Neuronal stem cell (in vitro differentiated cells): ENCODE measurements around the gene PNPT1.
A peak's percentile ranks its signal among the peaks of the same experiment; 100 is the strongest.

Experiments used
- DNase-seq: peaks from one replicate; pipeline ENCODE4 v3.0.0-alpha.2; 2013; ENCODE audit warnings: low spot score
- H2AFZ ChIP-seq: one replicate; pipeline ENCODE4 v1.6.1; 2013; ENCODE audit warnings: mild to moderate bottlenecking, low read length, inconsistent platforms
- H2AK5ac ChIP-seq: 2 replicates; pipeline ENCODE4 v1.6.1; 2013; ENCODE audit warnings: low read depth, mild to moderate bottlenecking, inconsistent platforms, low read length, moderate library complexity, mixed read lengths
- H2BK120ac ChIP-seq: 2 replicates; pipeline ENCODE4 v1.6.1; 2013; ENCODE audit warnings: low read depth, mild to moderate bottlenecking, inconsistent platforms, low read length, moderate library complexity, mixed read lengths
- H2BK12ac ChIP-seq: one replicate; pipeline ENCODE4 v1.6.1; 2013; ENCODE audit warnings: low read length, inconsistent platforms
- H2BK15ac ChIP-seq: 2 replicates; pipeline ENCODE4 v1.6.1; 2013; ENCODE audit warnings: mild to moderate bottlenecking, low read length, inconsistent platforms, mixed read lengths
- H2BK5ac ChIP-seq: one replicate; pipeline ENCODE4 v1.6.1; 2013; ENCODE audit warnings: inconsistent platforms, mild to moderate bottlenecking, low read length, moderate library complexity
- H3K14ac ChIP-seq: one replicate; pipeline ENCODE4 v1.6.1; 2013; ENCODE audit warnings: low read length, inconsistent platforms
- H3K18ac ChIP-seq: 2 replicates; pipeline ENCODE4 v1.6.1; 2013; ENCODE audit warnings: low read length, inconsistent platforms
- H3K23ac ChIP-seq: 2 replicates; pipeline ENCODE4 v1.6.1; 2013; ENCODE audit warnings: low read depth, mild to moderate bottlenecking, mixed read lengths, low read length, inconsistent platforms; ENCODE audit not compliant: poor library complexity
- H3K27ac ChIP-seq: replicated peaks from 3 replicates; pipeline ENCODE4 v1.5.1; 2013; ENCODE audit warnings: low read length, inconsistent platforms
- H3K27me3 ChIP-seq, 3 experiments: 2 replicates each; pipeline ENCODE4 v1.6.1; 2013; ENCODE audit warnings: low read length in 3 of 3, mild to moderate bottlenecking in 2 of 3, inconsistent platforms in 1 of 3, low read depth in 1 of 3, mixed read lengths in 1 of 3, moderate library complexity in 1 of 3; ENCODE audit not compliant: control insufficient read depth in 3 of 3, insufficient read depth in 3 of 3
- H3K36me3 ChIP-seq, 2 donors: replicated peaks in 1 of 2; 2 replicates each; pipeline ENCODE4 v1.6.1; 2013; ENCODE audit warnings: low read length in 2 of 2; ENCODE audit not compliant: control insufficient read depth in 2 of 2, insufficient read depth in 2 of 2
- H3K4ac ChIP-seq: 2 replicates; pipeline ENCODE4 v1.6.1; 2013; ENCODE audit warnings: inconsistent platforms, mild to moderate bottlenecking, low read length, moderate library complexity
- H3K4me1 ChIP-seq, 2 donors: 1 replicate in 1 of 2; 2 replicates in 1 of 2; pipeline ENCODE4 v1.6.1; 2013; ENCODE audit warnings: low read length in 2 of 2, low read depth in 1 of 2; ENCODE audit not compliant: control insufficient read depth in 2 of 2, insufficient read depth in 1 of 2
- H3K4me2 ChIP-seq: one replicate; pipeline ENCODE4 v1.6.1; 2013; ENCODE audit warnings: mild to moderate bottlenecking, low read length, inconsistent platforms; ENCODE audit not compliant: insufficient read depth, poor library complexity, severe bottlenecking
- H3K4me3 ChIP-seq, 2 donors: 2 replicates each; pipeline ENCODE4 v1.5.1; 2013; ENCODE audit warnings: low read length in 2 of 2, mild to moderate bottlenecking in 2 of 2, inconsistent platforms in 1 of 2, moderate library complexity in 1 of 2
- H3K79me1 ChIP-seq: one replicate; pipeline ENCODE4 v1.6.1; 2013; ENCODE audit warnings: low read depth, mild to moderate bottlenecking, inconsistent platforms, low read length, moderate library complexity
- H3K9ac ChIP-seq: one replicate; pipeline ENCODE4 v1.6.1; 2013; ENCODE audit warnings: mild to moderate bottlenecking, low read depth, low read length, inconsistent platforms; ENCODE audit not compliant: poor library complexity
- H3K9me3 ChIP-seq, 2 donors: replicated peaks in 1 of 2; 2 replicates each; pipeline versions ENCODE3 to v1.6.1; 2013; ENCODE audit warnings: low read length in 2 of 2, mild to moderate bottlenecking in 2 of 2, inconsistent platforms in 1 of 2, low read depth in 1 of 2, mixed read lengths in 1 of 2, moderate library complexity in 1 of 2; ENCODE audit not compliant: control insufficient read depth in 2 of 2, insufficient read depth in 1 of 2
- H4K8ac ChIP-seq: one replicate; pipeline ENCODE4 v1.6.1; 2013; ENCODE audit warnings: low read depth, mild to moderate bottlenecking, inconsistent platforms, low read length, moderate library complexity
- H4K91ac ChIP-seq: one replicate; pipeline ENCODE4 v1.6.1; 2013; ENCODE audit warnings: low read length, low read depth, mild to moderate bottlenecking, inconsistent platforms; ENCODE audit not compliant: poor library complexity
- WGBS, 2 donors: extraction: QIAGEN DNeasy Blood & Tissue Kit; methylation state at CpG; one replicate each; pipeline ENCODE4 v1.1.7; 2013; ENCODE audit warnings: missing lambda C conversion rate in 2 of 2, mixed read lengths in 1 of 2; ENCODE audit not compliant: insufficient read length in 2 of 2, insufficient replicate concordance in 1 of 2; ENCODE audit errors: extremely low coverage in 2 of 2; 5-methylcytosine and 5-hydroxymethylcytosine counted together

Gene PNPT1

GRCh38 chr2:55620123-55620779 lies 73.4 kb downstream of the PNPT1 start:
- H2BK5ac ChIP-seq = no peak overlapping the region
- no peaks in the 10 kb centered on the region for H3K27me3 ChIP-seq
- H3K9ac ChIP-seq = peak overlapping the region; percentile 30
- no peak overlapping the region for H3K4me2 ChIP-seq
- no peak overlapping the region for H3K18ac ChIP-seq
- no peak overlapping the region for H3K4me3 ChIP-seq
- no peak overlapping the region for H2BK15ac ChIP-seq
- peaks cover 12% of the 10 kb centered on the region for H3K79me1 ChIP-seq
- H2BK12ac ChIP-seq = no peak overlapping the region
- H2BK120ac ChIP-seq = no peak overlapping the region
- H4K91ac ChIP-seq = no peak overlapping the region
- peaks cover 2 to 26% of the 10 kb centered on the region in 2 donors for H3K36me3 ChIP-seq
- no peak overlapping the region for H3K27ac ChIP-seq
- H3K14ac ChIP-seq = no peak overlapping the region
- no peaks in the 10 kb centered on the region for H3K9me3 ChIP-seq
- H2AK5ac ChIP-seq = no peak overlapping the region
- H2AFZ ChIP-seq = no peak overlapping the region
- no peak overlapping the region for H3K23ac ChIP-seq
- no peak overlapping the region for H4K8ac ChIP-seq
- H3K4me1 ChIP-seq = peaks cover 4 to 9% of the 10 kb centered on the region in 2 donors
- WGBS, 2 donors = no CpG with 5 or more reads among the region's 3 CpGs
- H3K4ac ChIP-seq = no peak overlapping the region
- no peak for DNase-seq

DNA sequence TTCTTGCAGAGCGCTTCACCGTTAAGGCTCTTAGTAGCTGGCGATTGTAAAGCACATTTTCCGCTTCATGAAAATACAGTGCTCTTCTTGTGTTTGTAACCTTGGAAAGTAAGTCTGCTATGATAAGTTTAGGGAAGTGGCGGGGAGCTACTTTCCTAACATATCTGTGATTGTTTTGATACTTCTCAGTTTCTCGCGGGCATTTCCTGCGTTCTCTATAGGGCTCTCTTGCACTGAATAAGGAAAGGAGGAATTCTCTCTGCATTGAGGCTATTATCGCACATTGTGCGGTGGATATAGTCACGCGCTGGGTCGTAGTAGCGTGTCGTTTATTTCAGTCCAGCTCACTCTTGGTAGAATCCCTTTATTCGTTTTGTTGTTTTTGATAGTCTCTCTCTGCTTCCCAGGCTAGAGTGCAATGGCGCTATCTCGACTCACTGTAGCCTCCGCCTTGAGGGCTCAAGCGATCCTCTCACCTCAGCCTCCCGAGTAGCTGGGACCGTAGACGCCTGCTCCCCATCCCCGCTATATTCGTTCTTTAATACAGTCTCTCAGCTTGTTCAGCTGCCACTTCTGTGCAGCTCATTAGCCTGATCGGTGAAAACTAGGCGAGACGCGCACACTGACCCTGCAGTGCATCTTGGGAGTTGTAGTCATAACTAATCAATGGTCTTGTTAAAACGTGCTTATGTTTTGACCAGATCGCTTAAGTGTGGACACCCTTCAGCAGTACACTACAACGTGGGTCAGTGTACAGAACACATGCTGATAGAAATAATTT lies 75.2 kb downstream of the PNPT1 start:
- peak; percentile 37 for DNase-seq
- H3K27me3 ChIP-seq = no peaks in the 10 kb centered on the region
- WGBS, 2 donors = no CpG with 5 or more reads among the region's 32 CpGs
- H3K79me1 ChIP-seq = peaks cover 12% of the 10 kb centered on the region
- H4K8ac ChIP-seq = no peak overlapping the region
- H3K4me1 ChIP-seq = peaks cover 4 to 10% of the 10 kb centered on the region in 2 donors
- no peak overlapping the region for H2BK12ac ChIP-seq
- peak overlapping the region; percentile 81 to 87 for H3K4me3 ChIP-seq
- H4K91ac ChIP-seq = no peak overlapping the region
- H2BK120ac ChIP-seq = no peak overlapping the region
- no peak overlapping the region for H2BK15ac ChIP-seq
- H2AK5ac ChIP-seq = no peak overlapping the region
- peak overlapping the region; percentile 74 for H3K4me2 ChIP-seq
- no peak overlapping the region for H2BK5ac ChIP-seq
- H3K14ac ChIP-seq = no peak overlapping the region
- peak overlapping the region; percentile 87 for H3K9ac ChIP-seq
- H2AFZ ChIP-seq = peak overlapping the region; percentile 82
- no peak overlapping the region for H3K23ac ChIP-seq
- H3K9me3 ChIP-seq = no peaks in the 10 kb centered on the region
- H3K36me3 ChIP-seq = peaks cover 2 to 41% of the 10 kb centered on the region in 2 donors
- H3K18ac ChIP-seq = no peak overlapping the region
- no peak overlapping the region for H3K4ac ChIP-seq
- H3K27ac ChIP-seq = peak overlapping the region; percentile 6

DNA sequence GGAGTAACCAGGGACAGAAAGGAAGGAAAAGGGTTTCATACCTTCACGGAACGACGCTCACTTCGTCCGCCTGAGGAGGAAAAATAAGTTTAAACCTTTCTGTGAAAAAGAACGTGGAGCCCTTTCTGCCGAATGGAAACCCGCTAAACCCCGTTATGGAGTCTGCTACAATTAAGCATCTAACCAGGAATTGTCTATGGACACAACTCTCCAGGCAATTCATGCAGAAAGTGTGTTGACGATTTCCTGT lies 75.7 kb downstream of the PNPT1 start:
- Histone ChIP-seq H4K8ac (no peak overlapping the region), H3K23ac (no peak overlapping the region), H3K9me3 (no peaks in the 10 kb centered on the region), H3K14ac (no peak overlapping the region), H2AK5ac (no peak overlapping the region), H3K36me3 (peaks cover 2 to 46% of the 10 kb centered on the region in 2 donors), H3K18ac (no peak overlapping the region), H3K27me3 (no peaks in the 10 kb centered on the region), H3K9ac (peak overlapping the region; percentile 22), H2AFZ (peak overlapping the region; percentile 82), H3K4me2 (peak overlapping the region; percentile 74), H2BK120ac (no peak overlapping the region), H3K4ac (no peak overlapping the region), H2BK15ac (no peak overlapping the region), H3K79me1 (peaks cover 12% of the 10 kb centered on the region), H3K27ac (peak overlapping the region; percentile 2), H3K4me3 (peak overlapping the region; percentile 81 to 87), H2BK5ac (no peak overlapping the region), H4K91ac (no peak overlapping the region), H3K4me1 (peaks cover 4 to 10% of the 10 kb centered on the region in 2 donors), H2BK12ac (no peak overlapping the region)
- DNase-seq = no peak
- no CpG with 5 or more reads among the region's 10 CpGs for WGBS, 2 donors
